HEK293 (cell line): ENCODE measurements around the gene RTCB.

Experiments used
- CTCF ChIA-PET: fragments of 350-600 bp; formaldehyde crosslinking; extraction: SDS; loops from one replicate; lab custom pipeline; 2021; ENCODE audit warnings: antibody characterized with exemption; lab: Yijun Ruan, JAX
- POLR2A ChIA-PET: fragments of 300-600 bp; formaldehyde crosslinking; extraction: SDS; loops from one replicate; lab custom pipeline; 2020; ENCODE audit warnings: antibody characterized with exemption, inconsistent platforms; lab: Yijun Ruan, JAX
- H3K27ac ChIP-seq: fragments of 200-500 bp; sonication (Bioruptor generic); 2 replicates; pipeline ENCODE4 v1.5.1; 2014; ENCODE audit warnings: low read depth, low read length, control low read depth, inconsistent platforms; ENCODE audit errors: extremely low read depth
- H3K36me3 ChIP-seq, 2 experiments: fragments of 200-500 bp in 1 of 2; sonication (Bioruptor generic) in 1 of 2; 1 replicate in 1 of 2; 2 replicates in 1 of 2; pipeline ENCODE4 v1.5.1; 2014 to 2017; ENCODE audit warnings: inconsistent platforms in 2 of 2, low read length in 2 of 2; ENCODE audit not compliant: control insufficient read depth in 2 of 2, insufficient read depth in 1 of 2
- H3K4me1 ChIP-seq: fragments of 200-500 bp; sonication (Bioruptor generic); 2 replicates; pipeline ENCODE4 v1.5.1; 2014; ENCODE audit warnings: mild to moderate bottlenecking, low read length, inconsistent platforms; ENCODE audit not compliant: control insufficient read depth, insufficient read depth
- H3K4me3 ChIP-seq: 2 replicates; pipeline ENCODE4 v1.5.1; 2011; ENCODE audit warnings: low read depth, mild to moderate bottlenecking, control low read depth, low read length, moderate library complexity
- H3K9me3 ChIP-seq: fragments of 200-500 bp; sonication (Bioruptor generic); 2 replicates; pipeline ENCODE4 v1.5.1; 2014; ENCODE audit warnings: low read depth, low read length, inconsistent platforms; ENCODE audit not compliant: control insufficient read depth, insufficient read depth
- BCL6B ChIP-seq: fragments of 450-650 bp; formaldehyde crosslinking; IDR thresholded peaks from 2 replicates; pipeline ENCODE4 v1.5.1; 2017; ENCODE audit warnings: missing biosample characterization, missing genetic modification characterization
- CTCF ChIP-seq: fragments of 450-650 bp; formaldehyde crosslinking; IDR thresholded peaks from 2 replicates; pipeline ENCODE4 v1.5.1; 2016; ENCODE audit warnings: missing biosample characterization, missing genetic modification characterization
- HIC1 ChIP-seq: fragments of 450-650 bp; formaldehyde crosslinking; IDR thresholded peaks from 2 replicates; pipeline ENCODE4 v1.5.1; 2016; ENCODE audit warnings: missing biosample characterization, missing genetic modification characterization
- KLF16 ChIP-seq: fragments of 450-650 bp; formaldehyde crosslinking; IDR thresholded peaks from 2 replicates; pipeline ENCODE4 v1.5.1; 2017; ENCODE audit warnings: missing biosample characterization, missing genetic modification characterization
- SP2 ChIP-seq: fragments of 450-650 bp; formaldehyde crosslinking; IDR thresholded peaks from 2 replicates; pipeline ENCODE4 v1.5.1; 2016; ENCODE audit warnings: missing biosample characterization, missing genetic modification characterization
- SP3 ChIP-seq: fragments of 450-650 bp; formaldehyde crosslinking; IDR thresholded peaks from 2 replicates; pipeline ENCODE4 v1.5.1; 2016; ENCODE audit warnings: missing biosample characterization, missing genetic modification characterization
- TRIM28 ChIP-seq: IDR thresholded peaks from 2 replicates; pipeline ENCODE4 v1.6.1; 2011; ENCODE audit warnings: low read length, control low read depth, borderline replicate concordance
- ZBTB10 ChIP-seq: fragments of 450-650 bp; formaldehyde crosslinking; IDR thresholded peaks from 2 replicates; pipeline ENCODE4 v1.5.1; 2016; ENCODE audit warnings: missing biosample characterization, missing genetic modification characterization
- ZBTB20 ChIP-seq: fragments of 450-650 bp; formaldehyde crosslinking; IDR thresholded peaks from 2 replicates; pipeline ENCODE4 v1.5.1; 2016; ENCODE audit warnings: missing biosample characterization, missing genetic modification characterization
- ZBTB49 ChIP-seq: fragments of 450-650 bp; formaldehyde crosslinking; IDR thresholded peaks from 2 replicates; pipeline ENCODE4 v1.5.1; 2016; ENCODE audit warnings: missing biosample characterization, missing genetic modification characterization, low read depth
- ZNF10 ChIP-seq: fragments of 450-650 bp; formaldehyde crosslinking; IDR thresholded peaks from 2 replicates; pipeline ENCODE4 v1.5.1; 2017; ENCODE audit warnings: missing biosample characterization, missing genetic modification characterization
- ZNF114 ChIP-seq: fragments of 450-650 bp; formaldehyde crosslinking; IDR thresholded peaks from 2 replicates; pipeline ENCODE4 v1.5.0; 2017; ENCODE audit warnings: missing biosample characterization, missing genetic modification characterization
- ZNF133 ChIP-seq: fragments of 450-650 bp; formaldehyde crosslinking; IDR thresholded peaks from 2 replicates; pipeline ENCODE4 v1.5.1; 2016; ENCODE audit warnings: missing biosample characterization, missing genetic modification characterization
- ZNF146 ChIP-seq: fragments of 450-650 bp; formaldehyde crosslinking; IDR thresholded peaks from 2 replicates; pipeline ENCODE4 v1.5.1; 2016; ENCODE audit warnings: missing biosample characterization, missing genetic modification characterization
- ZNF174 ChIP-seq: fragments of 450-650 bp; formaldehyde crosslinking; IDR thresholded peaks from 2 replicates; pipeline ENCODE4 v1.5.0; 2017; ENCODE audit warnings: missing biosample characterization, mild to moderate bottlenecking, missing genetic modification characterization
- ZNF214 ChIP-seq: fragments of 450-650 bp; formaldehyde crosslinking; IDR thresholded peaks from 2 replicates; pipeline ENCODE4 v1.5.1; 2017; ENCODE audit warnings: missing biosample characterization, mild to moderate bottlenecking, missing genetic modification characterization, borderline replicate concordance
- ZNF548 ChIP-seq: fragments of 450-650 bp; formaldehyde crosslinking; IDR thresholded peaks from 2 replicates; pipeline ENCODE4 v1.5.1; 2016; ENCODE audit warnings: missing biosample characterization, missing genetic modification characterization
- ZNF664 ChIP-seq: fragments of 450-650 bp; formaldehyde crosslinking; IDR thresholded peaks from 2 replicates; pipeline ENCODE4 v1.5.1; 2016; ENCODE audit warnings: missing biosample characterization, missing genetic modification characterization
- ZNF768 ChIP-seq: fragments of 450-650 bp; formaldehyde crosslinking; IDR thresholded peaks from 2 replicates; pipeline ENCODE4 v1.5.1; 2018; ENCODE audit warnings: missing biosample characterization, mild to moderate bottlenecking, missing genetic modification characterization
- ZNF776 ChIP-seq: fragments of 450-650 bp; formaldehyde crosslinking; IDR thresholded peaks from 2 replicates; pipeline ENCODE4 v1.5.0; 2017; ENCODE audit warnings: missing biosample characterization, missing genetic modification characterization, borderline replicate concordance
- ZNF785 ChIP-seq: fragments of 450-650 bp; formaldehyde crosslinking; IDR thresholded peaks from 2 replicates; pipeline ENCODE4 v1.5.1; 2016; ENCODE audit warnings: missing biosample characterization, missing genetic modification characterization
- ZSCAN18 ChIP-seq: fragments of 450-650 bp; formaldehyde crosslinking; IDR thresholded peaks from 2 replicates; pipeline ENCODE4 v1.5.1; 2016; ENCODE audit warnings: missing biosample characterization, missing genetic modification characterization

The RTCB gene

GRCh38 chr22:32348031-32348611 is 63.9 kb downstream of the RTCB start:
- Histone ChIP-seq H3K4me1 (no peaks in the 10 kb centered on the region), H3K4me3 (no peak overlapping the region), H3K36me3 (no peaks in the 10 kb centered on the region), H3K9me3 (no peaks in the 10 kb centered on the region), H3K27ac (no peak overlapping the region)
- TF ChIP-seq ZNF133 (tag by site-specific recombination): no peak
- no peak for TF ChIP-seq ZBTB49 (tag by site-specific recombination)
- no peak for TF ChIP-seq ZBTB20 (tag by site-specific recombination)
- no peak for TF ChIP-seq ZBTB10 (tag by site-specific recombination)
- TF ChIP-seq ZSCAN18 (tag by site-specific recombination): no peak
- no peak for TF ChIP-seq ZNF214 (tag by site-specific recombination)
- TF ChIP-seq SP3 (tag by site-specific recombination): no peak
- TF ChIP-seq ZNF664 (tag by site-specific recombination): no peak
- TF ChIP-seq ZNF776 (tag by site-specific recombination): no peak
- TF ChIP-seq CTCF (tag by site-specific recombination): no peak
- no peak for TF ChIP-seq ZNF146 (tag by site-specific recombination)
- TF ChIP-seq SP2 (tag by site-specific recombination): no peak
- TF ChIP-seq KLF16 (tag by site-specific recombination): no peak
- no peak for TF ChIP-seq TRIM28
- no peak for TF ChIP-seq BCL6B (tag by site-specific recombination)
- ChIA-PET CTCF (interaction anchor here (0.6 kb wide), 1 partner anchor 1023 kb away, joined by 3 read pairs; no protein-coding TSS in a partner anchor), POLR2A (no interaction called here)

GRCh38 chr22:32343941-32344340 is 68.1 kb downstream of the RTCB start:
- no peaks in the 10 kb centered on the region for H3K9me3 ChIP-seq
- H3K4me1 ChIP-seq: no peaks in the 10 kb centered on the region
- ChIA-PET CTCF (no interaction called here), POLR2A (no interaction called here)
- H3K27ac ChIP-seq: no peak overlapping the region
- no peak overlapping the region for H3K4me3 ChIP-seq
- H3K36me3 ChIP-seq: no peaks in the 10 kb centered on the region
- TF ChIP-seq ZNF785 (tag by site-specific recombination): no peak
- no peak for TF ChIP-seq ZNF768
- no peak for TF ChIP-seq ZNF10 (tag by site-specific recombination)
- no peak for TF ChIP-seq ZNF174
- TF ChIP-seq HIC1: no peak
- TF ChIP-seq ZNF548 (tag by site-specific recombination): no peak
- no peak for TF ChIP-seq ZNF114 (tag by site-specific recombination)
